GM12873 (cell line): ENCODE data around the gene SDC4.

Experiments used
- CTCF ChIP-seq: IDR thresholded peaks from 2 replicates; pipeline ENCODE4 v1.5.1; 2012; ENCODE audit warnings: low read depth, mild to moderate bottlenecking, moderate library complexity, low read length, control low read depth; ENCODE audit not compliant: insufficient read depth; ENCODE audit errors: missing control alignments

The SDC4 gene

GRCh38 chr20:45330476-45330875, 17.7 kb downstream of the SDC4 start:
- no peak for TF ChIP-seq CTCF

DNA sequence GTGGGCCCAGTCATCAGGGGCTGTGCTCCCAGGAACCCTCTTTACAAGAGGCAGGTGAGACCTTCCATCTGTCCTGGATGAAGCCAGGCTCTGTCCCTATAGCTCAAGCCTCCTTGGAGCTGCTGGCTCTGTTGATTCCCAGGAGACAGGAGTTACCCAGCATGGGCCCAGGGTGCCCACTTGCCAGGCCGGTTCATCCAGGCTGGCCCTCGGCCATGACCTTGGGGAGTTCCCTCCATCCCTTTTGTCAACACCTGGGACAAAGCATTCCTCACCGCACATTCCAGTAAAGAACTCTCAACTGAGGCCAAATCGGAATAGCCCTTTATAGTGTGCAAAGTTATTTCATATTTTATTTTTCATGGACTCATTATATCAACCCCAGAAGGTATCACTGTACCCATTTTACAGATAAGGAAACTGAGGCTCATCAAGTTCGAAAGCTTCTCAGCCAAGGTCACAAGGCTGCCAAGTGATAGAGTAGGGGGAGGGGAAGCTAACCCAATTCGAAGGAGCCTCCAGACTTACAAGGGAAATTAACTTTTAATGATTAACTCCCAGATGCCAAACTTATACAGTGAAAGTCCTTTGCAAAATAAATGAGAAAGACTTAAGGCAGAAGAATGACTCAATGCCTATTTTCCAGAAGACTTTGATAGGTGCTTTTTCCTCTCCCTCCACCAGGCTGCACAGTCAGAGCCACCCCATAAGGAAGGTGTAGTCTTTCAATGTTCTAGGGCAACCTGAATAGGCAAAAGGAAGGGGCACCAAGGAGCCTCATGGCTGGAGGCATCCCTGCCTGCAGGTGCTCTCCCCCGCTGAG, 18.5 kb downstream of the SDC4 start:
- no peak for TF ChIP-seq CTCF

- TF ChIP-seq CTCF = no peak
Observed at GRCh38 chr20:45328451-45328850, 19.8 kb downstream of the SDC4 start.

- TF ChIP-seq CTCF = no peak
Observed at GRCh38 chr20:45325371-45325770, 22.9 kb downstream of the SDC4 start.

DNA sequence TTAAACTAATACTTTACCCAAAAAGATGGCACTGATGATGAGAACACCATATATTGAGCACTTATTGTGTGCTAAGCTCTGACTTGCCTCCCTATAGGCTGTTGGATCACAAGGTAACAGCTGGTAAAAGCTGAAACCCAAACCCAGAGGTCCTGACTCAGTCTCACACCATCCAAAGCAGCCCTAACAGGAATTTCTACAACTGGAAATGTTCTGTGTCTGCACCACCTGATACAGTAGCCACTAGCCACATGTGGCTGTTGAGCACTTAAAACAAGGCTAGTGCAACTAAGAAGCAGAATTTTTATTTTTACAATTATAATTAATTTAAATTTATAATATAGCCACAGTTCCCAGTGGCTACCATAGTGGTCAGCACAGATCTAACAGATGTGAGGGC, 24.5 kb downstream of the SDC4 start:
- no peak for TF ChIP-seq CTCF

DNA sequence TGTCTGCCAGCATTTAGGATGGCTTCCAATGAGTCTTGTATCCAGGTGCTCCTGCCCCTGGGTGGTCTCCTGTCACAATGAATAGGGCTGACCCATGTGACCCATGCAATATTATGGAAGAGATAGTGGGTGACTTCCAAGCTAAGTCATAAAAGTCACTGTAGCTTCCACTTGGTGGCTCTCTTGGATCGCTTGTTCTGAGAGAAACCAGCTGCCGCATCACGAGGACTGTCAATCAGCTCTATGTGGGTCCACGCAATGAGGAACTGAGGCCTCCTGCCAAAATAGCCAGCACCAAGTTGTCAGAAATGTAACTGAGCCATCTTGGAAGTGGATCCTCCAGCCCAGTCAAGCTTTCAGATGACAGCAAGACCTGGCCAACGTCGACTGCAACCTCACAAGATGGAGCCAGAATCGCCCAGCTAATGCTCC, 25.3 kb downstream of the SDC4 start:
- TF ChIP-seq CTCF = peak; percentile 24

GRCh38 chr20:45320948-45321595, 27.2 kb downstream of the SDC4 start:
- no peak for TF ChIP-seq CTCF
